HG02759 (cell line): ENCODE data around the gene RNASET2.
A peak's percentile ranks its signal among the peaks of the same experiment; 100 is the strongest.
"Not testable (repeated sequence)": the region's sequence is repeated elsewhere in the genome, so short reads cannot be mapped to it uniquely, and the experiment has no call there.

Experiments
- ATAC-seq: cut with Tn5 transposase; IDR thresholded peaks from one replicate; pipeline ENCODE4 v1.9.1; 2021; ENCODE audit warnings: mild to moderate bottlenecking, moderate library complexity; ENCODE audit not compliant: unreplicated experiment

RNASET2 gene

GRCh38 chr6:166949528-166950442 is 6.6 kb downstream of the RNASET2 start:
- peak; percentile 2 for ATAC-seq

GRCh38 chr6:166948724-166949123 is 7.6 kb downstream of the RNASET2 start:
- not testable (repeated sequence) for ATAC-seq

- no peak for ATAC-seq
These were observed 9.1 kb downstream of the RNASET2 start for GRCh38 chr6:166947251-166947650.

- no peak for ATAC-seq
These were observed 10.2 kb downstream of the RNASET2 start for GRCh38 chr6:166946125-166946524.

- no peak for ATAC-seq
These were observed 11.6 kb downstream of the RNASET2 start for GRCh38 chr6:166944666-166945256.

- ATAC-seq = no peak
These were observed 13.8 kb downstream of the RNASET2 start for GRCh38 chr6:166942393-166943168.

- no peak for ATAC-seq
These were observed 15.7 kb downstream of the RNASET2 start for GRCh38 chr6:166940643-166941068.

GRCh38 chr6:166939894-166940293 is 16.5 kb downstream of the RNASET2 start:
- no peak for ATAC-seq

- ATAC-seq = no peak
These were observed 17.0 kb downstream of the RNASET2 start for GRCh38 chr6:166939345-166939744.

- no peak for ATAC-seq
These were observed 17.6 kb downstream of the RNASET2 start for GRCh38 chr6:166938704-166939103.

- ATAC-seq = no peak
These were observed 18.2 kb downstream of the RNASET2 start for GRCh38 chr6:166938150-166938549.

- ATAC-seq = no peak
These were observed 18.6 kb downstream of the RNASET2 start for GRCh38 chr6:166937746-166938145.

- ATAC-seq = no peak
These were observed 20.1 kb downstream of the RNASET2 start for GRCh38 chr6:166936079-166936787.

GRCh38 chr6:166935353-166935752 is 21.0 kb downstream of the RNASET2 start:
- ATAC-seq = no peak

- no peak for ATAC-seq
These were observed 22.2 kb downstream of the RNASET2 start for GRCh38 chr6:166934174-166934573.

- no peak for ATAC-seq
These were observed 23.0 kb downstream of the RNASET2 start for GRCh38 chr6:166933396-166933795.

GRCh38 chr6:166932616-166933015 is 23.7 kb downstream of the RNASET2 start:
- ATAC-seq = no peak

GRCh38 chr6:166932116-166932515 is 24.2 kb downstream of the RNASET2 start:
- no peak for ATAC-seq

- ATAC-seq = no peak
These were observed 24.9 kb downstream of the RNASET2 start for GRCh38 chr6:166931426-166931970.

GRCh38 chr6:166930354-166930891 is 25.9 kb downstream of the RNASET2 start:
- ATAC-seq = no peak
